ENCODE data around the gene IFNAR1. TPM values are rescaled to one million over a fixed set of nuclear protein-coding genes. Genes with fewer than 3 reads are reported as not detected.

The IFNAR1 gene
- total RNA-seq, 2 donors from 2014 or later = 16.6 to 27.6 TPM

DNA sequence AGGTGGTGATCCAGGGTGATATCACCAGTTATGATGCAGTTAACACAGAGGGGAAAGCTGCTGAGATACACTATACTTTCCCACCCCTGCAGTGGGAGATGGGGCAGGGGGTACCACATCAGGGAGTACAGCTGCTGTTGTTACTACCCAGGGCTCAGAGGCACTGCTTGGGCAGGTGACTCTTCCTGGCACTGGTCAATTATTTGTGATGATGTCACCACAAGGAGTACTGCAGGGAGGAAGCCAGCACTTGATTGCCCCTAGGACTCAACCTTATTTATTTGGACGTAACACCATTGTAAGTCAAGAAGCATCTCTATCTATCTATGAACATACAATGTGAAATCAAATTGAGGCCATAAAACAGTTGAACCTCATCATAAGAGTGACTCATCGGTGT lies 10.1 kb downstream of the IFNAR1 start:
- Mint-ChIP-seq H3K27ac (no peak overlapping the region), H3K36me3 (ENCODE audit: low read depth) (peaks cover 8% of the 10 kb centered on the region), H3K4me1 (peaks cover 24% of the 10 kb centered on the region), H3K27me3 (no peaks in the 10 kb centered on the region), H3K4me3 (no peak overlapping the region)
- no peak for DNase-seq
- no peaks in the 10 kb centered on the region for H3K9me3 ChIP-seq (ENCODE audit: control insufficient read depth, low read length, poor library complexity, severe bottlenecking)
- ATAC-seq = no peak

- Mint-ChIP-seq H3K27ac (peak overlapping the region; percentile 67), H3K36me3 (ENCODE audit: low read depth) (peaks cover 6% of the 10 kb centered on the region), H3K27me3 (no peaks in the 10 kb centered on the region), H3K4me3 (no peak overlapping the region), H3K4me1 (peaks cover 12% of the 10 kb centered on the region)
- DNase-seq (no peak), ATAC-seq (no peak)
- no peaks in the 10 kb centered on the region for H3K9me3 ChIP-seq (ENCODE audit: control insufficient read depth, low read length, poor library complexity, severe bottlenecking)
Measured at GRCh38 chr21:33339135-33339534, 14.4 kb downstream of the IFNAR1 start.

GRCh38 chr21:33339918-33340317 lies 15.1 kb downstream of the IFNAR1 start:
- H3K9me3 ChIP-seq (ENCODE audit: control insufficient read depth, low read length, poor library complexity, severe bottlenecking) = no peaks in the 10 kb centered on the region
- peaks cover 6% of the 10 kb centered on the region for H3K36me3 Mint-ChIP-seq (ENCODE audit: low read depth)
- H3K27ac Mint-ChIP-seq = peak overlapping the region; percentile 67
- no peak for ATAC-seq
- H3K4me3 Mint-ChIP-seq = no peak overlapping the region
- H3K27me3 Mint-ChIP-seq = no peaks in the 10 kb centered on the region
- no peak for DNase-seq
- peaks cover 12% of the 10 kb centered on the region for H3K4me1 Mint-ChIP-seq

GRCh38 chr21:33345751-33346238 lies 21.0 kb downstream of the IFNAR1 start:
- no peak overlapping the region for H3K4me3 Mint-ChIP-seq

DNA sequence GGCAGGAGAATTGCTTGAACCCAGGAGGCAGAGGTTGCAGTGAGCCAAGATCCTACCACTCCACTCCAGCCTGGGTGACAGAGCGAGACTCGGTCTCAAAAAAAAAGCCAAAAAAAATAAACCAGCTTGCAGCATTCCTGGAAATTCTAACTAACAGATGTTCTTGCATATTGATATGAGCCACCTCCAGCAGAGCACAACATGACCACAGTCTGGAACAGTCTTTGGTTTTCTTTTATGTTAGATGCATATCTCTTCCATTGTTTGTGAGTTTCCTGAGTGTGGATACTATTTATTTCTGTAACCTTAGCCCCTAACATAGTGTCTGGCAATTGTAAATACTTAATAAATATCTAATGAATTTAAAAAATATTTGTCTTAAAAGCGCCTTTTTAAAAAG lies 23.9 kb downstream of the IFNAR1 start:
- H3K9me3 ChIP-seq (ENCODE audit: control insufficient read depth, low read length, poor library complexity, severe bottlenecking) = no peaks in the 10 kb centered on the region
- H3K4me1 Mint-ChIP-seq = peaks cover 13% of the 10 kb centered on the region
- no peaks in the 10 kb centered on the region for H3K27me3 Mint-ChIP-seq
- no peak overlapping the region for H3K27ac Mint-ChIP-seq
- H3K36me3 Mint-ChIP-seq (ENCODE audit: low read depth) = peaks cover 8% of the 10 kb centered on the region
- no peak overlapping the region for H3K4me3 Mint-ChIP-seq
- DNase-seq (no peak), ATAC-seq (no peak)

More at GRCh38 chr21:33345751-33346238, 21.0 kb downstream of the IFNAR1 start:
- no peaks in the 10 kb centered on the region for H3K9me3 ChIP-seq (ENCODE audit: control insufficient read depth, low read length, poor library complexity, severe bottlenecking)
- H3K4me1 Mint-ChIP-seq = peaks cover 19% of the 10 kb centered on the region
- H3K36me3 Mint-ChIP-seq (ENCODE audit: low read depth) = peaks cover 12% of the 10 kb centered on the region
- H3K27me3 Mint-ChIP-seq = no peaks in the 10 kb centered on the region
- ATAC-seq (no peak), DNase-seq (no peak)
- H3K27ac Mint-ChIP-seq = peak overlapping the region; percentile 19

DNA sequence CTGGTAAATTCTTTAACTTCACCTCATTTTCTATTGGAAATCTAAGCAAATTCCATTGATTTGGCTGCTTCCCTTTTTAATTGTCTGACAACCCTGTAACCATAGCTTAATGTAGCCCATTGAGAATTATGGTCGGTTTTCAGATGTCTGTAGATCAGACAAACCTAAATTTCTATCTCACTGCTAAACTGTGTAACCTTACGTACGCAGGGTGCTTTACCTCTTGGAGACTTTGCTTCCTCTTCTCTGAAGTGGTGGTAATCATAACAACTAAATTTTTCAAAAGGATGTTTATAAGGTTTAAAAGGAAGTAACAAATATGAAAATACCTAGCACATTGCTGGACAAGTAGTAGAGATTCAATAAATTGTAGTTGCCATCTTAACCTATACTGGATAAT lies 25.9 kb downstream of the IFNAR1 start:
- Mint-ChIP-seq H3K4me1 (peaks cover 19% of the 10 kb centered on the region), H3K36me3 (ENCODE audit: low read depth) (peaks cover 10% of the 10 kb centered on the region), H3K4me3 (no peak overlapping the region), H3K27me3 (no peaks in the 10 kb centered on the region), H3K27ac (peak overlapping the region; percentile 9)
- DNase-seq (no peak), ATAC-seq (peak; percentile 74)
- H3K9me3 ChIP-seq (ENCODE audit: control insufficient read depth, low read length, poor library complexity, severe bottlenecking) = no peaks in the 10 kb centered on the region

GRCh38 chr21:33355355-33355754 lies 30.6 kb downstream of the IFNAR1 start:
- DNase-seq (no peak), ATAC-seq (no peak)
- Mint-ChIP-seq H3K36me3 (ENCODE audit: low read depth) (peaks cover 2% of the 10 kb centered on the region), H3K27ac (peak overlapping the region; percentile 61), H3K4me1 (peaks cover 12% of the 10 kb centered on the region), H3K27me3 (no peaks in the 10 kb centered on the region), H3K4me3 (no peak overlapping the region)
- no peaks in the 10 kb centered on the region for H3K9me3 ChIP-seq (ENCODE audit: control insufficient read depth, low read length, poor library complexity, severe bottlenecking)

- no peak overlapping the region for H3K27ac Mint-ChIP-seq
- H3K9me3 ChIP-seq (ENCODE audit: control insufficient read depth, low read length, poor library complexity, severe bottlenecking) = no peaks in the 10 kb centered on the region
- peaks cover 2% of the 10 kb centered on the region for H3K36me3 Mint-ChIP-seq (ENCODE audit: low read depth)
- H3K4me3 Mint-ChIP-seq = no peak overlapping the region
- no peak for DNase-seq
- ATAC-seq = no peak
- no peaks in the 10 kb centered on the region for H3K27me3 Mint-ChIP-seq
- H3K4me1 Mint-ChIP-seq = peaks cover 10% of the 10 kb centered on the region
Measured at GRCh38 chr21:33355996-33356395, 31.2 kb downstream of the IFNAR1 start.

DNA sequence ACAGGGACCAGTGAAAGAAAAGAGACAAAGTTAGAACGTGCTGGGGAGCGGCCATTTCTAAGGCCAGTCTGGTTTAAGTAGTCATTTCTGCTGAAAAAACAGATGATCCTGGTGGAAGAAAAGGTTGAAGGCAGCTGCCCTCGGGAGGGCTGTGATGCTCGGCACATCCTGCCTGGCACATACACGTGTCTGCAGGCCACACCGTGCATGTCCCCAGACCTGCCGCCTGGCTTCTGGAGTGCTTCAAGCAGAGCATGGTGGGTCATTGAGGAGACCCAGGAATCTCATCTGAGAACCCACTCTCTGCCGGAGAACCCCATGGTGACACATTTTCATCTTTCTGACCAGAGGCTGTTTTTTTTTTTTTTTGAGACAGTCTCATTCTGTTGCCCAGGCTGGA lies 32.4 kb downstream of the IFNAR1 start:
- peaks cover 19% of the 10 kb centered on the region for H3K4me1 Mint-ChIP-seq
- no peaks in the 10 kb centered on the region for H3K9me3 ChIP-seq (ENCODE audit: control insufficient read depth, low read length, poor library complexity, severe bottlenecking)
- ATAC-seq (no peak), DNase-seq (no peak)
- H3K27me3 Mint-ChIP-seq = no peaks in the 10 kb centered on the region
- no peak overlapping the region for H3K27ac Mint-ChIP-seq
- no peak overlapping the region for H3K4me3 Mint-ChIP-seq
- peaks cover 2% of the 10 kb centered on the region for H3K36me3 Mint-ChIP-seq (ENCODE audit: low read depth)

GRCh38 chr21:33359446-33359845 lies 34.7 kb downstream of the IFNAR1 start:
- no peak overlapping the region for H3K27ac Mint-ChIP-seq
- H3K36me3 Mint-ChIP-seq (ENCODE audit: low read depth) = peaks cover 2% of the 10 kb centered on the region
- no peaks in the 10 kb centered on the region for H3K27me3 Mint-ChIP-seq

GRCh38 chr21:33360281-33360680 lies 35.5 kb downstream of the IFNAR1 start:
- Mint-ChIP-seq H3K36me3 (ENCODE audit: low read depth) (no peaks in the 10 kb centered on the region), H3K4me1 (peaks cover 16% of the 10 kb centered on the region), H3K27ac (peak overlapping the region; percentile 29), H3K4me3 (no peak overlapping the region), H3K27me3 (no peaks in the 10 kb centered on the region)
- ATAC-seq (no peak), DNase-seq (no peak)
- no peaks in the 10 kb centered on the region for H3K9me3 ChIP-seq (ENCODE audit: control insufficient read depth, low read length, poor library complexity, severe bottlenecking)

More at GRCh38 chr21:33359446-33359845, 34.7 kb downstream of the IFNAR1 start:
- DNase-seq (no peak), ATAC-seq (no peak)
- Mint-ChIP-seq H3K4me3 (no peak overlapping the region), H3K4me1 (peaks cover 21% of the 10 kb centered on the region)
- no peaks in the 10 kb centered on the region for H3K9me3 ChIP-seq (ENCODE audit: control insufficient read depth, low read length, poor library complexity, severe bottlenecking)

GRCh38 chr21:33360881-33361602 lies 36.3 kb downstream of the IFNAR1 start:
- DNase-seq = peak; percentile 74 to 92 (median 75)
- Mint-ChIP-seq H3K4me1 (peaks cover 15% of the 10 kb centered on the region), H3K27me3 (no peaks in the 10 kb centered on the region), H3K27ac (peak overlapping the region; percentile 94), H3K36me3 (ENCODE audit: low read depth) (no peaks in the 10 kb centered on the region), H3K4me3 (peak overlapping the region; percentile 88)
- peak; percentile 80 for ATAC-seq
- no peaks in the 10 kb centered on the region for H3K9me3 ChIP-seq (ENCODE audit: control insufficient read depth, low read length, poor library complexity, severe bottlenecking)

- Mint-ChIP-seq H3K36me3 (ENCODE audit: low read depth) (no peaks in the 10 kb centered on the region), H3K27me3 (no peaks in the 10 kb centered on the region), H3K4me1 (peaks cover 13% of the 10 kb centered on the region), H3K4me3 (peak overlapping the region; percentile 88), H3K27ac (peak overlapping the region; percentile 94)
- H3K9me3 ChIP-seq (ENCODE audit: control insufficient read depth, low read length, poor library complexity, severe bottlenecking) = no peaks in the 10 kb centered on the region
- ATAC-seq (peak; percentile 78), DNase-seq (peak; percentile 42 to 65 (median 57))
Measured at GRCh38 chr21:33362044-33362555, 37.3 kb downstream of the IFNAR1 start.
